HT-29 (cell line): ENCODE results near the gene PDK1. TPM values are rescaled to one million over a fixed set of nuclear protein-coding genes. Genes with fewer than 3 reads are reported as not detected.
"Not testable (repeated sequence)": the region's sequence is repeated elsewhere in the genome, so short reads cannot be mapped to it uniquely, and the experiment has no call there.

Experiments used
- DNase-seq: peaks from one replicate; pipeline ENCODE4 v3.0.0-alpha.2; 2015; ENCODE audit warnings: low spot score
- total RNA-seq: library from RNA; depleted of rRNA; stranded (reverse); fragments of >200 nt; shearing (Covaris generic); gene quantifications from 2 replicates; pipeline ENCODE4 v1.2.3, GENCODE V29; 2014; rRNA removed

Gene PDK1
- 9.7 and 20.7 TPM in 2 replicates for total RNA-seq

GRCh38 chr2:172555522-172556283 is at the start of gene PDK1:
TSS of gene PDK1 (plus strand) at chr2:172556090. CDS start at chr2:172556151, 61 bp downstream.
- peak; percentile 90 for DNase-seq

- DNase-seq = no peak
These were observed 48.7 kb upstream of the PDK1 start for GRCh38 chr2:172507199-172507598.

GRCh38 chr2:172510088-172510487 is 45.8 kb upstream of the PDK1 start:
- DNase-seq = no peak

- DNase-seq = no peak
These were observed 45.3 kb upstream of the PDK1 start for GRCh38 chr2:172510548-172510947.

- DNase-seq = no peak
These were observed 42.9 kb upstream of the PDK1 start for GRCh38 chr2:172512810-172513523.

GRCh38 chr2:172513524-172513900 is 42.4 kb upstream of the PDK1 start:
- no peak for DNase-seq

- no peak for DNase-seq
These were observed 41.8 kb upstream of the PDK1 start for GRCh38 chr2:172513935-172514586.

GRCh38 chr2:172516299-172516698 is 39.6 kb upstream of the PDK1 start:
- no peak for DNase-seq

- DNase-seq = no peak
These were observed 36.9 kb upstream of the PDK1 start for GRCh38 chr2:172518995-172519394.

- DNase-seq = no peak
These were observed 30.3 kb upstream of the PDK1 start for GRCh38 chr2:172525601-172526000.

GRCh38 chr2:172531309-172531708 is 24.6 kb upstream of the PDK1 start:
- peak; percentile 47 for DNase-seq

- not testable (repeated sequence) for DNase-seq
These were observed 23.4 kb upstream of the PDK1 start for GRCh38 chr2:172532461-172532860.

- no peak for DNase-seq
These were observed 22.2 kb upstream of the PDK1 start for GRCh38 chr2:172533687-172534086.

GRCh38 chr2:172535119-172535518 is 20.8 kb upstream of the PDK1 start:
- no peak for DNase-seq

- DNase-seq = not testable (repeated sequence)
These were observed 18.0 kb upstream of the PDK1 start for GRCh38 chr2:172537851-172538250.

GRCh38 chr2:172539767-172540166 is 16.1 kb upstream of the PDK1 start:
- DNase-seq = no peak

- no peak for DNase-seq
These were observed 15.5 kb upstream of the PDK1 start for GRCh38 chr2:172540421-172540820.

- DNase-seq = no peak
These were observed 10.3 kb upstream of the PDK1 start for GRCh38 chr2:172545408-172546075.

GRCh38 chr2:172549131-172549530 is 6.8 kb upstream of the PDK1 start:
- no peak for DNase-seq

GRCh38 chr2:172549802-172550201 is 6.1 kb upstream of the PDK1 start:
- DNase-seq = not testable (repeated sequence)

GRCh38 chr2:172550419-172550818 is 5.5 kb upstream of the PDK1 start:
- no peak for DNase-seq

GRCh38 chr2:172551271-172551670 is 4.6 kb upstream of the PDK1 start:
- peak; percentile 30 for DNase-seq
